GM15510 (cell line): Measurements from ENCODE around the gene SMARCB1.

Experiments used
- POLR2A ChIP-seq: IDR thresholded peaks from 3 replicates; pipeline ENCODE4 v1.6.1; 2011; ENCODE audit warnings: borderline replicate concordance; ENCODE audit not compliant: insufficient read length; ENCODE audit errors: extremely low read depth

The SMARCB1 gene

DNA sequence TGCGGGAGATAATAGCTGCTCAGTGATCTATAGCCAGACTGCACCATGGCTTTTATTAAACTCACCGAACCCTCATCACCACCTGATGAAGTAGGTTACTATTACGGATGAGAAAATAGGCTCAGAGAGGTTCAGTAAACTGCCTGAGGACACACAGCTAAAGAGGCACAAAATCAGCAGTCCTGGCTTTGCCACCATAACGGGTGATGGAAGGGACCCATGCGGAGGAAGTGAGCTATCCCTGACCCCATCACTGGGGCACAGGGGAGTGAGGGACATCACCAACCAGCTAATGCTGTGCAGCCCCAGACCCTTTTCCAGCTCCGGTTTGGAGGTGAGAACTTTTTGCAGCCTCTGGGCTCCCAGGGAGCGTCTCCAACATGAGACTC lies 59.3 kb downstream of the SMARCB1 start:
- TF ChIP-seq POLR2A: no peak

DNA sequence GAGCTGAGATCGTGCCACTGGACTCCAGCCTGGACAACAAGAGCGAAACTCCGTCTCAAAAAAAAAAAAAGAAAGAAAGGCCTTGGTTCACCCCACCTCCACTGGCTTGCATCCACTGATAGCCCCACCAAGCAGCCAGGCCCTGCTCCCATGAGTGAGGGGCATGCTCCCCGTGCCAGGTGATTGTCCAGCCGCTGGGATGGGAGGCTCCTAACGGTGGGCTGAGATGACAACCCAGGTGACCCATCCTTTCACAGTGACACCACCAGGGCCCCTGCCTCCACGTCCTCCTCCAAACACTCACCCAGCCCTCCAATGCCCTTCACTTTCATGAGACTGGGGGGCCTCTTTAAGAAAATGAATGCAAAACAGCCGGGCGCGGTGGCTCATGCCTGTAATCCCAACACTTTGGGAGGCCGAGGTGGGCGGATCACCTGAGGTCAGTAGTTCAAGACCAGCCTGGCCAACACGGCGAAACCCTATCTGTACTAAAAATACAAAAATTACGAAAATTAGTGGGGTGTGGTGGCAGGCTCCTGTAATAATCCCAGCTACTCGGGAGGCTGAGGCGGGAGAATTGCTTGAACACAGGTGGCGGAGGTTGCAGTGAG lies 60.6 kb downstream of the SMARCB1 start:
- no peak for TF ChIP-seq POLR2A

DNA sequence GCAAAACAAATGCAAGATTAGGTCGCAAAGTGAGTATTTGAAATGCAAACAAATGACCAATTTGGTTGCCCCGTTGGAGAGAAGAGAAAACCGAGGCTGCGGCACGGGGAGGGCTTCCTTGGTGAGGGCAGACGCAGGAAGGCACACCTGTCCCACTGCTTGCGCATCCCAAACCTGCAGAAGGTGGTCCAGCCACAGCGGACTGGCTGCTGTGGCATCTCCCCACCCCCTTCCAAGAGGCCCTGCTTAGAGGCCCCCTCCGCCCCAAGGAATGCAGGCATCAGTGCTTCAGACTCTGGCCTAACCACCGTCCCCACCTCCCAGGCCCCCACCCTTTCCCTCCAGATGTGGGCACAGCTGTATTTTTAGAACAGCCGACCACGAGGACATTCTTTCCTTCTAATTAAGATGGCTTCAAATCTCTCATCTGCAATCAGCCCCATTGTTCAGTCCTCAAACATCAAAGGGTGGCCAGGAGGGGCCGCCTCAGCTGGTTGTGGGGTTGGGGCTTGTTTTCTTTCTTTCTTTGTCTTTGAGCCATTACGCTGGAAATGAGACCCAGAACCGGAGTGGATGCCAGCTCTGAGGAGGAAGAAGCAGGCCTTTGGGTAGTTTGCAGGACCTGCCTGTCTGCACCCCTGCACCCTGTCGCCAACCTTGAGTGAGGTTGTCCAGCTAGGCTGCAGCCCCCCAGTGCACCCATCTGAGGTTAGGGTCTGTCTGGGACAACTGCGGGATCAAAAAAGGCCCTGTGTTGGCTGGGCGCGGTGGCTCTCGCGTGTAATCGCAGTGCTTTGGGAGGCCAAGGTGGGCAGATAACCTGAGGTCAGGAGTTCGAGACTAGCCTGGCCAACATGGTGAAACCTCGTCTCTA lies 61.5 kb downstream of the SMARCB1 start:
- TF ChIP-seq POLR2A: no peak

DNA sequence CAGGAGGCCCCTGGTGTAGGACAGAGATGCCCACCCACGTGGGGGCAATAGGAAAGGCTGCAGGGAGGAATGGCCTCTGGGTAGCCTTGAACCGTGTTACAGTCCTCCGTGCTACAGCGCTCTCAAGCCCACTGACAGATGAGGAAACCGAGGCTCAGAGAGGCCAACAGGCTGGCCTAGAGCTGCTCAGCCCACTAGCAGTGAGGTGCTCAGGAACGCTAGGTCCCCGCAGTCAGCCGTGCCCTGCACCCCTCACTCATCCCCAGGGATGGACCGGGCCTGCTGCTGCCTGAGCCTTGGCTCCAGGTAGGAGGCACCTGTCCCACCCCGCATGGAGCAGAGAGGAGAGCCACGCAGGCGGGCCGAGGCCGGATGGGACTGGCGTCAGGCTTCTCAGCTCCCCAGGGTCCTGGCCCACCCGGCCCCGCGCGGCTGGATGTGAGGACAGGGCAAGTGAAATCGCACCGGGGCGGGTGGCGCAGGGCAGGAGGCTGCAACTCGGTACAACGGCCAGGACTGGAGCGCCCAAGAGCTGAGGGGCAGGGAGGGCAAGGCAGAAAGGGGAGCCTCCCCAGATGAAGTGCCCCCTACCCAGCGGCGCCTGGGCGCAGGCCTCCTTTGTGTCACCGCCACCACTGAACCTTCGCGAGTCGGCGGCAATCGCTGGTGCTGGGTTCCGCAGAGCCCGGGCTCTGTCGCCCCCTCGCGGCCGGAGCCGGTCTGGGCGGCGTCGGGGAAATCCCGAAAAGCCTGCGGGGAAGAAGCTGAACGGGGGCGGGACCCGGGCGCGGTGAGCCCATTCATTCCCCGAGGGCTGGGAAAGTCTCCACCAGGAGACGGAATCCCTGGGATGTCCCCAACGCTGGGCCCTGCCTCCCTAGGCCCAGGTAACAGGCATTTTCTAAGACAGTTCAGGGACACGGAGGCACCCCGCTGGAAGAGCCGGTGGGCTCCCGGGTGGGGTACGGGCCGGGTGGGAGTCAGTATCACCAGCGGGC lies 62.5 kb downstream of the SMARCB1 start:
- TF ChIP-seq POLR2A: no peak

DNA sequence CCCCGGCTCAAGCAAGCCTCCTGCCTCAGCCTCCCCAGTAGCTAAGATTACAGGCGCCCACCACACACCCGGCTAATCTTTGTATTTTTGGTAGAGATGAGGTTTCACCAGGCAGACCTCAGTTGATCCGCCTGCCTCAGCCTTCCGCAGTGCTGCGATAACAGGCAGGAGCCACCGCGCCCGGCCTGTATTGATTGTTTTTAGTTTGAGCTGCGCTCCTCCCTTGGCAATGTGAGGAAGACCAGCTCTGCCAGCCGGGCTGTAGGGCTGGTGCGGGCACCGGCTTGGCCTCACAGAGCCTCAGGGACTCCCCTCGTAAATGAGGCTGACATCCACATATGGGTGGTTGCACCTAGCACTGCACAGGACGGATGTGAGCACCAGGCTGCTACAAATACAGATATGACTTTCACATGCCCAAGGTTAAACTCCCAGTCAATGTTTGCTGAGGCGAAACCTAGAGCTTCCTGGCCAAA lies 63.4 kb downstream of the SMARCB1 start:
- TF ChIP-seq POLR2A: no peak

DNA sequence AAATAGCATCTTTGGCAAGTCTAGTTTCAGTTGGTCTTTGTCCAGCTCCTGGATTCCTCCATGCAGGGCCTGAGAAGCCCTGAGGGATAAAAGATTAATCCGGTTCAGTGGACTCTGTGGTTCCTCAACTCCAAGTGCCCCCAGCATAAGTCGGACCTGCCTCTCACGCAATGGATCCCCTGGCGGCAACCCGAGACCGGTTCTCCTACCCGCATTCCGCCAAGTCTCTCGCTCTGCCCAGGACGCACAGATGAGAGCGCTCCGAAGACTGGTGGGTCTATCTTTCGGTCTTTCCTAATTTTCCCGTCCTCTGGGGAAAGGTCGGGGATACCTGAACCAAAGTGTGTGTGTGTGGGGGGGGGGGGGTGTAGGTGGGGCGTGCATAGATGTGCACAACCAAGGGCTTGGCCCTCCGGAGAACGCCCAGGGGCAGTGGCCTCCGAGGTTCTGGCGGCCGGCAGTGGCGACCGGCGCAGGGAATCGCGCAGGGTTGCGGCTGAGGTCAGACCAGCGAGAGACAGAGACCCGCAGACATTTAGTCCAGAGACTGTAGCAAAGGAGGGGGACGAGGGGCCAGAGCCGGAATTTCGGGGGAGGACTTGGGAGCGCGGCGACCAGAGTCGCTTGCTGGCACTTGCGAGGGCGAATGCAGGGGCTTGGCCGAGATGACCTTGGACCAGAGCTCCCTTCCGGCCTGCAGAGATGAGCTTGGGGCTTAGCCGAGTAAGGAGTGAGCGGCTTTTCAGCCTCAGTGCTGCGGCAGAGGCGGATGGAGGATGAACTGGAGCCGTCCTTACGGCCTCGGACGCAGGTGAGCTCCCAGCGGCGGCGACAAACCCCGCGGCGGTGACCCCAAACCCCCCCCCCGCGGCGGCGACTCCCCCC lies 70.2 kb downstream of the SMARCB1 start:
- no peak for TF ChIP-seq POLR2A

DNA sequence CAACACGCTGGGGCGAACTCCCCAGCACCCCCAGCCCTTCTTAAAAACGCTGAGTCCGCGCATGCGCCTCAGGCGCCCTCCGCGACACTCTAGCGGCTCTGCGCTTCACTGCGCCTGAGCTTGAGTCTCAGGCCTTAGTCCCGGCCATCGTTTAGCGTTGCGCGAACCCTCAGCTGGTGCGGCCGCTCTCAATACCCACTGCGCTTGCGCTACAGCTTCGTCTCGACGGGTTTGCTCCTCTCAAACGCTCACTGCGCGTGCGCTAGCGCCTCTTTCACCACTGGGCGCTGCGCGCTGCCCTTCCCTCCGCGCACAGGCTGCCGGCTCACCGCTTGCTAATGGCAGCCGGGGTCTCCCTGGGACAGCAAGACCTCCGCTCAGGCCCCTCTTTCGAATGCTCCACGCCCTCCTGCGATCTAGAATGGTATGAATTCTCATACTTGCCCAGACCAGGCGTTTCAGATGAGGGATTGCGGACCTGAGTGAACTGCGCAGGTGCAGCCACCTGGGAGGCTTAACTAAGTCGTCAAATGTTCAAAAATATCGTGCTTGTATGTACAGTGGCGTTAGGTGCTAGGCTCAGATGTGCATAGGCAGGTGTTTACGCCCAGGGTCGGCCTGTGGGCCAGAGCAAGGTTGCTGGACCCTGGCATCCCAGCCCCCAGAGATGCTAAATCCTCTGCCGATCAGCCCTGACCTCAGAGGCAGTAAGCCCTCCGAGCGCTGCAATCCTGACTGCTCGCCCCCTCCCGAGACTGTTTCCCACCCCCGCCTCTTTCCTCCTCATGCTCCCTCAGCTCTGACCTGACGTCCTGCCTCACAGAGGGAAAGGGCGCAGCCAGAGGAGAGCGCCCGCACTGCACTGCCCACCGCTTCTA lies 71.1 kb downstream of the SMARCB1 start, which contains the start of gene SLC2A11:
Gene SLC2A11, plus strand, starts transcription at position 270 of the 878 bp plus-strand sequence. Its CDS starts 125 bp downstream, at position 395.
- peak; percentile 96 for TF ChIP-seq POLR2A

DNA sequence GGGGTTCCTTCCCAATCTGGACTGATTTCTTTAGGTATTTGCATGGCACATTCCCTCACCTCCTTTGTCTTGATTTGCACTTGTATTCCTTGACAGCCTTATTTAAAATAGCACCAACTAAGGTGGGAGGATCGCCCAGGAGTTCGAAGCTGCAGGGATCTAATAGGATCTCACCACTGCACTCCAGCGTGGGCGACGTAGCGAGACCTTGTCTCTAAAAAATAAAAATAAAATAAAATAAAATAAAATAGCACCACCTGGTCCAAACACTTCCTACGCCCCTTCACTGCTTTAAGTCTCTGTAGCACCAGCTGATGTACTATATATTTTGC lies 71.7 kb downstream of the SMARCB1 start:
- no peak for TF ChIP-seq POLR2A

DNA sequence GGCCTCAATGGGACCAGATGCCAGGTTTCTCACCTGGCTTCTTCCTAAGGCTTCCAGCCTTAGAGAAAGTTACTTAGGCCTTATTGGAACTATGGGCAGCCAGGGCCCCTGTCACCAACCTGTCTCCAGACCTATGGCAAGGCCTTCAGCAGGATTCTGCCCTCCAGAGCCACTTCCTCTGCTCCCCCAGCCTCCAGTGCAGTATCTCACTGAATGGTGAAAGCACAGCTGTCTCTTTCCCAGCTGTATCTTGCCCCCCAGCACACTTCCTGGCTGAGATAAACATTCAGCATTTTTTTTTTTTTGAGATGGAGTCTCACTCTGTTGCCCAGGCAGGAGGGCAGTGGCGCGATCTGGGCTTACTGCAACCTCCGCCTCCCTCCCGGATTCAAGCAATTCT lies 72.4 kb downstream of the SMARCB1 start:
- TF ChIP-seq POLR2A: no peak

DNA sequence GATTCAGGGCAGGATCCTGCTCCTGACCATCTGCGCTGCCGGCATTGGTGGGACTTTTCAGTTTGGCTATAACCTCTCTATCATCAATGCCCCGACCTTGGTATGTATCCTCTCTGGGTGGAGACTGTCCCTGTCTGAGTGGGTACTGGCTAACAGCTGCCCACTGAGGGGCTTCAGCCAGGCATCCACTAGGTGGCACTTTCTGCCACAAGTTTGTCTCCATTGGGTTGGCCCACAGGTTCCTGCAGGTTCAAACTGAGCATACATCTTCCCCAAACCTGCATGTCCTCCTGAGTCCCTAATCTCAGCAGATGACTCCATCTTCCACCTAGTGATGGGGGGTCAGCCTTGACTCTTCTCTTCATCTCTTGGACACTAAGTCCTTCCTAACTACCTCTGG lies 75.3 kb downstream of the SMARCB1 start:
- TF ChIP-seq POLR2A: no peak

DNA sequence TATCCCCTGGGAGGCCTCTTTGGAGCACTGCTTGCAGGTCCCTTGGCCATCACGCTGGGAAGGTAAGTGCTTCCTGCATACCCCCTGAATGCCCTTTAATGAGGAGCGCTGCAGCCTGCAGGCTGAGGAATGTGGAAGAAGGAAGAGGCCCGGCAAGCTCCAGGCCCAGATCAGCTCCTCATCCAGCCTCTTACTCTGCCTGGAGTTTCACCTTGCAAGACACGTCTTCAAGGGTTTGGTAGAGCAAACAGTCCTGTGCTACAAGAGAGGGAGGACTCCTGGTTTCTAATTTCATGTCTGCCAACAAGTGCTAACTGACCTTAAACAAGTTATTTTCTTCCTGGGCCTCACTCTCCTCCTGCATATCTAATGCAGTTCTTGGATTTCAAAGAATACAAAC lies 81.8 kb downstream of the SMARCB1 start:
- no peak for TF ChIP-seq POLR2A

DNA sequence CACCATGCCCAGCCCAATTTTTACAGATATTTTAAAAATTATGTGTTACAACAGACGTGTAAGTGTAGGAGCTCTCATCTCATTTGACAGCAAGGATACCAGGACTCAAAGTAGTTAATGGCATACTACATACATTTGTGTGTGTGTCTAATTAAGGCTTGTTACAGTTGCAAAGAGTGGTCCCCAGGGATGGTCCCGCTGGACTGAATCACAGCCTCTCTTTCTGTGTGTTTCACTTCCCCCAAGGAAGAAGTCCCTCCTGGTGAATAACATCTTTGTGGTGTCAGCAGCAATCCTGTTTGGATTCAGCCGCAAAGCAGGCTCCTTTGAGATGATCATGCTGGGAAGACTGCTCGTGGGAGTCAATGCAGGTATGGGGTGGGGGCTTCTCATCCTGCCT lies 88.1 kb downstream of the SMARCB1 start:
- TF ChIP-seq POLR2A: no peak

DNA sequence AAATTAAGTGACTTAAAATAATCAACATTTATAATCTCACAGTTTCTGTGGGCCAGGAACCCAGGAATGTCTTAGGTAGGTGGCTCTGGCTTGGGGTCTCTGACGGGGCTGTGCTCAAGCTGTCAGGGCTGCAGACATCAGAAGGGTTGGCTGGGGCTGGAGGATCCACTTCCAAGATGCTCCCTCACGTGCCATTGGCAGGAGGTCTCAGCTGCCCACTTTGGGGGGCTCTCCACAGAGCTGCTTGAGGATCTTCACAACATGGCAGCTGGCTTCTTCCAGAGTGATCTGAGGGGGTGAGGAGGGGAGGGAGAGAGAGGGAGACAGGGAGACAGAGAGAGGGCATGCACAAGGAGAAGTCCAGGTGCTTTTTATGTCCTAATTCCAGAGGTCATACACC lies 89.0 kb downstream of the SMARCB1 start:
- no peak for TF ChIP-seq POLR2A
